GM19438 (cell line): Measurements from ENCODE around the gene CCNB2.
"Not testable (repeated sequence)": the region's sequence is repeated elsewhere in the genome, so short reads cannot be mapped to it uniquely, and the experiment has no call there.

Experiments
- ATAC-seq: cut with Tn5 transposase; IDR thresholded peaks from one replicate; pipeline ENCODE4 v1.9.1; 2021; ENCODE audit warnings: low read depth; ENCODE audit not compliant: unreplicated experiment

Gene CCNB2

GRCh38 chr15:59104912-59105732 is at the start of gene CCNB2:
Gene CCNB2, plus strand, starts transcription at chr15:59105146. Its CDS starts 123 bp downstream, at chr15:59105269.
- ATAC-seq: peak; percentile 97

GRCh38 chr15:59059076-59059597 is 45.8 kb upstream of the CCNB2 start:
- ATAC-seq: no peak

GRCh38 chr15:59060348-59060747 is 44.6 kb upstream of the CCNB2 start:
- no peak for ATAC-seq

DNA sequence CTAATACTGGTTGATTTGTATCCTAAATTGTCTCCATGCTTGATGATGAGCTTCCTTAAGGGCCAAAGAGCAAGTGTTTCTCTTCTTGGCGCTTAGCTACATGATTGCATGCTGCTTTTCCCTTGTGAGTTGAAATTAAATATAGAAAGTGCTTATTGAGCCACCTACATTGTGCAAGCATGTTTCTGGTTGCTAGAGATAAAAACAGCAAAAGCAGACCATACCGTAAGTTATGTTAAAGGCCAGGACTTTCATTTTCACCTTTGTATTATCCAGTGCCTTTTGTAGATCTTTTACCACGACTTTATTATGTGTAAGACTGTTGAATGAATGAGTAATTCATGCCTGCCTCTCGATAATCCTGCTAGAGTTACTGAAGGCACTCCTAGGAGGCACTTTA is 41.9 kb upstream of the CCNB2 start:
- ATAC-seq: no peak

GRCh38 chr15:59069430-59069829 is 35.5 kb upstream of the CCNB2 start:
- ATAC-seq: no peak

GRCh38 chr15:59074607-59075006 is 30.3 kb upstream of the CCNB2 start:
- no peak for ATAC-seq

- no peak for ATAC-seq
Observed at GRCh38 chr15:59087731-59088130, 17.2 kb upstream of the CCNB2 start.

DNA sequence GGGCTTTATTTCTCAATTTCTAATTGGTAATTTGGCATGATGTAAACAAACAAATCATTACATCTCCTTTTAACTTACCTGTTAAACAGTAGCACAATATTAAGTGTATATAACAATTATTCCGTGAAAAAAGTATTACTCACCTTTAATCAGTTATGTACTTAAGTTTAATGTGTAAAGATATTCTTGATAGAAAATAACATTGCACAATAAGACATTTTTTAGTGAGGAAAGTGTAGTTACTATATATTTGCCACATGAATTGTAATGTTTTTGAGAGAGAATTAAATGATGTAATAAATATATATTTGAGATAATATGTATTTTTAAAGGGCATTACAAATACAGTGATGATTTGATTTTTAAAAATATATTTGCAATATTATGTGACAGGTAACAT is 10.9 kb upstream of the CCNB2 start:
- no peak for ATAC-seq

DNA sequence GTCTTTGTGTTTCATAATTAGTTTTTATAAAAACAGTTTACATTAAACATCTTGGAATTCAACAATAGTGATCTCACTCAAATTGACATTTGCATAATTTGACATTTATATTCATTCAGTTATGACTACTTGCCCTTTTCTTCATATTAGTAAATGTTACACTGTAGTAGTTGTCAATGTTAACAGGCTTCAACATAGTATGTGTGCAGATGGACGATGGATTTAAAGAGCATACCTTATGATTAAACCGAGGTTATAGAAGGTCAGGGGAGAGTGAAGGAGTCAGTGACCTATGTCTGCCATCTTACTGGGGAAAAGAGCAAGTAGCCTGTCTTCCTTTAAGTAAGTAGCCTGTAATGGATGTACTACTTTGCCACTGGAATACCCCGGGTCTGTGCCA is 8.5 kb upstream of the CCNB2 start:
- ATAC-seq: no peak

- no peak for ATAC-seq
Observed at GRCh38 chr15:59099162-59099685, 5.7 kb upstream of the CCNB2 start.

GRCh38 chr15:59104602-59104911 is 389 bp upstream of the CCNB2 start:
- no peak for ATAC-seq

DNA sequence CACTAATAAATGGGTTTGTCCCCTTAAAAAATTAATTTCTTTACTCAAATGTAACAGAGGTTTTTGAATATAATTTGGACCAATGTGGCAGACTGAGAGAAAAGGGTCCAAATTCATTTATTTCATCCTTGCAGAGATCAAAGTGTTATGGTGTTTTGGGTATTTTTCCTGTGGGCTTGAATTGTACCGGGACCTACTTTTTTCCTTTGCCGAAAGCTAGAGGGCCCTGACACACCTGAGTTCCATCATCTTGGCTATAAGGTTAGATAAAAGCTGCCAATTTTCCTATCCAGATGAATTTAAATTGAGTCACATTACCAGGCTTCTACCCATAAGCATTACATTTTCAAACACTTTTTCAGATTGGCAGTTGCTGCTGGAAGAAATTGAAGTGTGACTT is 908 bp downstream of the CCNB2 start:
- no peak for ATAC-seq

DNA sequence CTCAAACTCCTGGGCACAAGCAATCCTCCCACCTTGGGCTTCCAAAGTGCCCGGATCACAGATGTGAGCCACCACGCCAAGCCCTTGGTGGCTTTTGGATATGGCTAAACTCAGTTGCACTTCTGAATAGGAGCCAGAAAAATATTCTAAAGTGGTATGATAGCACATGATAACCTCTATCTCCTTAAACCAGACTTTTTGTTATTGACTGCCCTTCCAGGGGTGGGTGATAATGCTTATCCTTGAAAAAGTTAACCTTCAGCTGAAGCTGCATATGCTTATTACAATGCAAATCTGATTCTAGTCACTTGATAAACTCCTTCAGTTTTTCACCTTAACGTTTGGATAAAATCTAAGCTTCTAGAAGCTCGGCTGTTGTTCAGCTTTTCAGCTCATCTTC is 6.3 kb downstream of the CCNB2 start:
- no peak for ATAC-seq

GRCh38 chr15:59115047-59115446 is 10.1 kb downstream of the CCNB2 start:
- ATAC-seq: no peak

- no peak for ATAC-seq
Observed at GRCh38 chr15:59116141-59116540, 11.2 kb downstream of the CCNB2 start.

- ATAC-seq: no peak
Observed at GRCh38 chr15:59116771-59117170, 11.8 kb downstream of the CCNB2 start.

- no peak for ATAC-seq
Observed at GRCh38 chr15:59119625-59120024, 14.7 kb downstream of the CCNB2 start.

GRCh38 chr15:59120937-59121336 is 16.0 kb downstream of the CCNB2 start:
- ATAC-seq: no peak

DNA sequence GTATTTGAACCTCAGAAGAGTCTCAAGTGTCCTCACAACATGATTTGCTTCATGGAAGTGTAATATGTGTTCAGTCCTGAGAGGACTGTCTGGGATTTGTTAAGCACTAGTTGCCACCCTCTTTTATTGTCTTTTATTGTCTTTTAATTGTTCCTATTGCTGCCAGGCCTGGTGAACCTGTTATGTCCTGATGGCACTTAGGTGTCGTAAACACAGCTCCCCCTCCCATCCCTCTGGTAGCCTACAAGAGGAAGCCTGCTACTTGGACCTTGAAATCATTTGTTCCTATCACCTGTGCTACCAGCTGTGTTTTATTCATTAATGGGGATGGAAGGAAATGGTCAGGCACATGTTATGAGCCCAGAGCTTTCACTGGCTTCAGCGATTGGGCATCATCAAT is 19.3 kb downstream of the CCNB2 start:
- no peak for ATAC-seq

GRCh38 chr15:59125683-59126082 is 20.7 kb downstream of the CCNB2 start:
- ATAC-seq: not testable (repeated sequence)

GRCh38 chr15:59127255-59127654 is 22.3 kb downstream of the CCNB2 start:
- ATAC-seq: not testable (repeated sequence)

DNA sequence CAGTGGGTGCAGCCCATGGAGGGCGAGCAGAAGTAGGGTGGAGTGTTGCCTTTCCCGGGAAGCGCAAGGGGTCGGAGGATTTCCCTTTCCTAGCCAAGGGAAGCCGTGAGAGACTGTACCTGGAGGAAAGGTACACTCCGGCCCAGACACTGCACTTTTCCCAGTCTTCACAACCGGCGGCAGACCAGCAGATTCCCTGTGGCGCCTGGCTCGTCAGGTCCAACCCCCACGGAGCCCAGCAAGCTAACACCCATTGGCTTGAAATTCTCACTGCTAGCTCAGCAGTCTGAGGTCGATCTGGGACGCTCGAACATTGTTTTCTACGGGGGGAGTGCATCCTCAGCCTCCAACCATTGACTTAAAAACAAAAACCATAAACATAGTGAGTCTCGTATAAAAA is 26.5 kb downstream of the CCNB2 start:
- no peak for ATAC-seq
